Smooth muscle cell (in vitro differentiated cells): ENCODE measurements around the gene FMN2. TPM values are rescaled to one million over a fixed set of nuclear protein-coding genes. Genes with fewer than 3 reads are reported as not detected.

ENCODE experiments used
- DNase-seq: peaks from one replicate; lab custom pipeline; 2025; ENCODE audit not compliant: unreplicated experiment; lab: John Stamatoyannopoulos, UW
- H2AFZ ChIP-seq: fragments of 200-600 bp; sonication (generic); 2 replicates; pipeline ENCODE4 v1.6.0; 2016; ENCODE audit warnings: antibody characterized with exemption, low read depth, mild to moderate bottlenecking
- H3F3A ChIP-seq: fragments of 200-600 bp; sonication (generic); 2 replicates; pipeline ENCODE4 v1.6.0; 2017; ENCODE audit warnings: antibody characterized with exemption, low read depth
- H3K27ac ChIP-seq: fragments of 200-600 bp; sonication (generic); 2 replicates; pipeline ENCODE4 v1.5.1; 2016; ENCODE audit warnings: low read depth, mild to moderate bottlenecking
- H3K27me3 ChIP-seq: fragments of 200-600 bp; sonication (generic); 2 replicates; pipeline ENCODE4 v1.6.1; 2016; ENCODE audit warnings: low read depth, mild to moderate bottlenecking
- H3K36me3 ChIP-seq: fragments of 200-600 bp; sonication (generic); 2 replicates; pipeline ENCODE4 v1.5.1; 2016; ENCODE audit warnings: low read depth
- H3K4me1 ChIP-seq: fragments of 200-600 bp; sonication (generic); 2 replicates; pipeline ENCODE4 v1.5.1; 2016; ENCODE audit warnings: low read depth
- H3K4me2 ChIP-seq: fragments of 200-600 bp; sonication (generic); 2 replicates; pipeline ENCODE4 v1.6.0; 2016; ENCODE audit warnings: mild to moderate bottlenecking
- H3K4me3 ChIP-seq: fragments of 200-600 bp; sonication (generic); 2 replicates; pipeline ENCODE4 v1.5.1; 2016; ENCODE audit warnings: mild to moderate bottlenecking
- H3K79me2 ChIP-seq: fragments of 200-600 bp; sonication (generic); 2 replicates; pipeline ENCODE4 v1.6.0; 2016; ENCODE audit warnings: low read depth, mild to moderate bottlenecking
- H3K9ac ChIP-seq: fragments of 200-600 bp; sonication (generic); 2 replicates; pipeline ENCODE4 v1.6.0; 2016; ENCODE audit warnings: low read depth
- H3K9me3 ChIP-seq: fragments of 200-600 bp; sonication (generic); replicated peaks from 2 replicates; pipeline ENCODE4 v1.5.1; 2016; ENCODE audit warnings: low read depth
- H4K20me1 ChIP-seq: fragments of 200-600 bp; sonication (generic); 2 replicates; pipeline ENCODE4 v1.6.0; 2016; ENCODE audit warnings: low read depth
- CTCF ChIP-seq: fragments of 200-600 bp; sonication (generic); IDR thresholded peaks from 2 replicates; pipeline ENCODE4 v1.5.1; 2017; ENCODE audit warnings: borderline replicate concordance, mild to moderate bottlenecking, antibody characterized with exemption; ENCODE audit not compliant: insufficient read depth, poor library complexity, severe bottlenecking
- WGBS: methylation state at CpG from one replicate; pipeline ENCODE4 v1.1.7; 2016; ENCODE audit warnings: low lambda C conversion rate; 5-methylcytosine and 5-hydroxymethylcytosine counted together
- polyA plus RNA-seq: library from polyadenylated mRNA; unstranded; fragments of >200 nt; fragmentation: Nextera tagmentation; extraction: Ambion mirVana; gene quantifications from 2 replicates; pipeline ENCODE4 v1.2.1, GENCODE V29; 2016
- total RNA-seq: library from RNA; depleted of rRNA; stranded (reverse); fragments of >200 nt; gene quantifications from 2 replicates; pipeline ENCODE4 v1.2.3, GENCODE V29; 2014

The FMN2 gene
- total and polyA plus RNA-seq, 2 experiments from 2014 or later = 1.9 to 6.2 TPM

- 85% methylated on average over 3 of the region's 3 CpGs for WGBS
- Histone ChIP-seq H3K4me1 (no peaks in the 10 kb centered on the region), H3K79me2 (no peaks in the 10 kb centered on the region), H3K4me3 (no peak overlapping the region), H3K9ac (no peak overlapping the region), H3K9me3 (no peaks in the 10 kb centered on the region), H2AFZ (no peak overlapping the region), H3K36me3 (no peaks in the 10 kb centered on the region), H3K4me2 (no peak overlapping the region), H3K27ac (no peak overlapping the region), H3K27me3 (no peaks in the 10 kb centered on the region), H4K20me1 (no peaks in the 10 kb centered on the region), H3F3A (no peaks in the 10 kb centered on the region)
- TF ChIP-seq CTCF = no peak
- DNase-seq = no peak
Observed at GRCh38 chr1:240363914-240364313, 272.2 kb downstream of the FMN2 start.

- no peak overlapping the region for H2AFZ ChIP-seq
- no peaks in the 10 kb centered on the region for H3K79me2 ChIP-seq
- H3K4me1 ChIP-seq = no peaks in the 10 kb centered on the region
- no peak overlapping the region for H3K4me3 ChIP-seq
- TF ChIP-seq CTCF = no peak
- H4K20me1 ChIP-seq = no peaks in the 10 kb centered on the region
- H3K27me3 ChIP-seq = no peaks in the 10 kb centered on the region
- H3K27ac ChIP-seq = no peak overlapping the region
- H3K9ac ChIP-seq = no peak overlapping the region
- no peak for DNase-seq
- H3K36me3 ChIP-seq = no peaks in the 10 kb centered on the region
- 89% methylated on average over 9 of the region's 9 CpGs for WGBS
- no peaks in the 10 kb centered on the region for H3K9me3 ChIP-seq
- H3K4me2 ChIP-seq = no peak overlapping the region
- no peaks in the 10 kb centered on the region for H3F3A ChIP-seq
Observed at GRCh38 chr1:240366636-240367035, 275.0 kb downstream of the FMN2 start.

DNA sequence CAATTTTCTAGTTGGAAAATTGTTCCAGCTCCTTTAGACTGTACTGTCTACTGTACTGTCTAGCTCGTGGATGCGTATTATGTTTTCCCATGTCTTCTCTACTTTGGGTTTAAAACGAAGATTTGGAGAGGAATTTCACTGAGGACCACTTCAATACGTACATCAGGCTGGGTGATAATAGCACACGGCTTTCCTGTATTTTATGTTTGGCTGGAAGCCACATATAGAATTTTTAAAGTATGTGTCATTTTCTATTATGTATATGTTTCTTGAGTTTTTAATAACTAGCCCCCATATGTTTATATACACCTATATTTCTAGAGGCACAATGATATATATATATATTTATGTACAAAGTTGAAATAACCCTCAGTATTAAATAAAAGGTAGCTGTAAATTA lies 293.9 kb downstream of the FMN2 start:
- peak overlapping the region; percentile 73 for H3K4me2 ChIP-seq
- peak overlapping the region; percentile 13 for H3K9ac ChIP-seq
- peaks cover under 1% of the 10 kb centered on the region for H3K36me3 ChIP-seq

More for the DNA sequence above, 293.9 kb downstream of the FMN2 start:
- no peak for DNase-seq
- peaks cover 17% of the 10 kb centered on the region for H3K9me3 ChIP-seq
- peak overlapping the region; percentile 59 for H2AFZ ChIP-seq
- H3K4me1 ChIP-seq = peaks cover 4% of the 10 kb centered on the region
- H3K79me2 ChIP-seq = no peaks in the 10 kb centered on the region
- WGBS = 65% methylated on average over 5 of the region's 5 CpGs
- H3K27ac ChIP-seq = peak overlapping the region; percentile 91
- no peak overlapping the region for H3K4me3 ChIP-seq
- no peaks in the 10 kb centered on the region for H4K20me1 ChIP-seq
- H3K27me3 ChIP-seq = no peaks in the 10 kb centered on the region
- TF ChIP-seq CTCF = no peak
- peaks cover 13% of the 10 kb centered on the region for H3F3A ChIP-seq
